GM23338 (cell line): ENCODE data around the gene ADAM11. TPM values are rescaled to one million over a fixed set of nuclear protein-coding genes. Genes with fewer than 3 reads are reported as not detected.

Experiments
- ATAC-seq: fragments of 200-7000 bp; cut with Tn5 transposase; 3 replicates; pipeline ENCODE4 v1.9.1; 2020
- DNase-seq: peaks from one replicate; pipeline ENCODE4 v3.0.0-alpha.2; 2015; ENCODE audit warnings: low spot score
- H2AFZ ChIP-seq: fragments of 200-600 bp; sonication (generic); 2 replicates; pipeline ENCODE4 v1.8.0; 2016; ENCODE audit warnings: antibody characterized with exemption, mild to moderate bottlenecking, moderate library complexity
- H3F3A ChIP-seq: fragments of 200-600 bp; sonication (generic); replicated peaks from 2 replicates; pipeline ENCODE4 v1.8.0; 2017; ENCODE audit warnings: antibody characterized with exemption, mixed run types, low read depth
- H3K27ac ChIP-seq: fragments of 200-600 bp; sonication (generic); 2 replicates; pipeline ENCODE4 v1.6.1; 2016; ENCODE audit warnings: low read depth
- H3K27me3 ChIP-seq: fragments of 200-600 bp; sonication (generic); 2 replicates; pipeline ENCODE4 v1.8.0; 2016; ENCODE audit warnings: mild to moderate bottlenecking, mixed run types, moderate library complexity; ENCODE audit not compliant: insufficient read depth
- H3K36me3 ChIP-seq: fragments of 200-600 bp; sonication (generic); 2 replicates; pipeline ENCODE4 v1.8.0; 2016; ENCODE audit warnings: mild to moderate bottlenecking; ENCODE audit not compliant: insufficient read depth
- H3K4me1 ChIP-seq: fragments of 200-600 bp; sonication (generic); 2 replicates; pipeline ENCODE4 v1.8.0; 2016; ENCODE audit warnings: mild to moderate bottlenecking, moderate library complexity; ENCODE audit not compliant: insufficient read depth
- H3K4me2 ChIP-seq: fragments of 200-600 bp; sonication (generic); 2 replicates; pipeline ENCODE4 v1.7.1; 2017; ENCODE audit warnings: mixed run types
- H3K4me3 ChIP-seq: fragments of 200-600 bp; sonication (generic); 2 replicates; pipeline ENCODE4 v1.6.1; 2016; ENCODE audit warnings: mixed run types
- H3K79me2 ChIP-seq: fragments of 200-600 bp; sonication (generic); replicated peaks from 2 replicates; pipeline ENCODE4 v1.8.0; 2017; ENCODE audit warnings: mild to moderate bottlenecking; ENCODE audit not compliant: insufficient read depth
- H3K9me2 ChIP-seq: fragments of 200-600 bp; sonication (generic); 2 replicates; pipeline ENCODE4 v1.8.0; 2017; ENCODE audit not compliant: insufficient read depth
- H4K20me1 ChIP-seq: fragments of 200-600 bp; sonication (generic); replicated peaks from 2 replicates; pipeline ENCODE4 v1.8.0; 2017; ENCODE audit warnings: mild to moderate bottlenecking; ENCODE audit not compliant: insufficient read depth
- H3K27ac Mint-ChIP-seq: 2 replicates; pipeline ENCODE4 v1.8.0; 2020; ENCODE audit warnings: inconsistent platforms, mild to moderate bottlenecking, moderate library complexity, mixed read lengths
- H3K27me3 Mint-ChIP-seq: 3 replicates; pipeline ENCODE4 v1.8.0; 2022; ENCODE audit warnings: low read depth, mild to moderate bottlenecking, moderate library complexity, mixed read lengths, inconsistent platforms; ENCODE audit not compliant: insufficient read depth, poor library complexity
- H3K36me3 Mint-ChIP-seq: 3 replicates; pipeline ENCODE4 v1.8.0; 2021; ENCODE audit warnings: low read depth, mild to moderate bottlenecking, inconsistent platforms, moderate library complexity, mixed read lengths
- H3K4me1 Mint-ChIP-seq: 3 replicates; pipeline ENCODE4 v1.8.0; 2020; ENCODE audit warnings: mild to moderate bottlenecking, inconsistent platforms, mixed read lengths
- H3K4me3 Mint-ChIP-seq: 3 replicates; pipeline ENCODE4 v1.8.0; 2021; ENCODE audit warnings: moderate library complexity, mild to moderate bottlenecking, inconsistent platforms, mixed read lengths
- H3K9me3 Mint-ChIP-seq: 3 replicates; pipeline ENCODE4 v1.8.0; 2020; ENCODE audit warnings: moderate library complexity, mild to moderate bottlenecking, inconsistent platforms, mixed read lengths
- CREB1 ChIP-seq: fragments of 250-450 bp; sonication (Bioruptor Pico); IDR thresholded peaks from 2 replicates; pipeline ENCODE4 v1.5.0; 2020; ENCODE audit warnings: low read depth, mild to moderate bottlenecking, moderate library complexity
- ETS1 ChIP-seq: IDR thresholded peaks from 2 replicates; pipeline ENCODE4 v1.6.1; 2016; ENCODE audit warnings: antibody characterized with exemption
- EZH2 ChIP-seq: fragments of 200-600 bp; sonication (generic); IDR thresholded peaks from one replicate; pipeline ENCODE4 v1.8.0; 2017; ENCODE audit warnings: antibody characterized with exemption, mild to moderate bottlenecking, low read depth; ENCODE audit not compliant: unreplicated experiment
- EZH2phosphoT487 ChIP-seq: fragments of 200-600 bp; sonication (generic); IDR thresholded peaks from one replicate; pipeline ENCODE4 v1.8.1; 2018; ENCODE audit warnings: antibody characterized with exemption; ENCODE audit not compliant: unreplicated experiment
- JUNB ChIP-seq: IDR thresholded peaks from one replicate; pipeline ENCODE4 v1.6.1; 2016; ENCODE audit warnings: antibody characterized with exemption; ENCODE audit not compliant: unreplicated experiment
- NANOG ChIP-seq: IDR thresholded peaks from 2 replicates; pipeline ENCODE4 v1.6.1; 2016; ENCODE audit warnings: antibody characterized with exemption, borderline replicate concordance
- ZNF114 ChIP-seq: fragments of 250-450 bp; sonication (Bioruptor Pico); IDR thresholded peaks from 2 replicates; pipeline ENCODE4 v1.5.0; 2020; ENCODE audit warnings: mild to moderate bottlenecking, moderate library complexity
- ZNF331 ChIP-seq: fragments of 250-450 bp; sonication (Bioruptor Pico); IDR thresholded peaks from 2 replicates; pipeline ENCODE4 v1.5.0; 2020; ENCODE audit warnings: low read depth, mild to moderate bottlenecking, moderate library complexity
- ZNF462 ChIP-seq: fragments of 250-450 bp; sonication (Bioruptor Pico); IDR thresholded peaks from 2 replicates; pipeline ENCODE4 v1.5.0; 2020; ENCODE audit warnings: mild to moderate bottlenecking, moderate library complexity
- polyA plus RNA-seq: library from polyadenylated mRNA; unstranded; fragments of >200 nt; fragmentation: Nextera tagmentation; extraction: Ambion mirVana; gene quantifications from 2 replicates; pipeline ENCODE4 v1.2.1, GENCODE V29; 2016
- total RNA-seq: library from RNA; depleted of rRNA; stranded (reverse); fragments of >200 nt; shearing (Covaris generic); gene quantifications from 2 replicates; pipeline ENCODE4 v1.2.3, GENCODE V29; 2014

ADAM11 gene
- total and polyA plus RNA-seq, 2 experiments from 2014 or later = 0.55 to 4.7 TPM

- H2AFZ ChIP-seq = no peak overlapping the region
- H3K4me3 ChIP-seq = no peak overlapping the region
- peak overlapping the region; percentile 83; the same call in 1 of the 2 replicates for H3K27ac ChIP-seq
- peaks cover 35% of the 10 kb centered on the region for H3K4me1 Mint-ChIP-seq
- H3K27me3 Mint-ChIP-seq = peaks cover 8% of the 10 kb centered on the region
- ATAC-seq (no peak), DNase-seq (no peak)
- TF ChIP-seq JUNB (no peak), ZNF331 (CRISPR knock-in tag) (no peak), EZH2phosphoT487 (no peak), CREB1 (CRISPR knock-in tag) (no peak), ETS1 (no peak), NANOG (no peak), ZNF462 (CRISPR knock-in tag) (no peak), EZH2 (no peak), ZNF114 (CRISPR knock-in tag) (no peak)
- peaks cover 25% of the 10 kb centered on the region for H3K4me1 ChIP-seq
- peaks cover 52% of the 10 kb centered on the region for H3K36me3 Mint-ChIP-seq
- H3K4me2 ChIP-seq = no peak overlapping the region
- H3K27ac Mint-ChIP-seq = no peak overlapping the region
- H3K9me3 Mint-ChIP-seq = no peaks in the 10 kb centered on the region
- H3K4me3 Mint-ChIP-seq = no peak overlapping the region
- peaks cover 13% of the 10 kb centered on the region for H3K36me3 ChIP-seq
- H3K27me3 ChIP-seq = no peaks in the 10 kb centered on the region
- peaks cover 16% of the 10 kb centered on the region for H3K79me2 ChIP-seq
- peaks cover 27% of the 10 kb centered on the region; the same call in 1 of the 2 replicates for H3F3A ChIP-seq
- H3K9me2 ChIP-seq = no peaks in the 10 kb centered on the region
- H4K20me1 ChIP-seq = peaks cover 7% of the 10 kb centered on the region
Observed at GRCh38 chr17:44798356-44798755, 39.6 kb downstream of the ADAM11 start.
